Osteoblast (primary cell): ENCODE data around the gene NARS2. TPM values are rescaled to one million over a fixed set of nuclear protein-coding genes. Genes with fewer than 3 reads are reported as not detected.

Experiments used
- DNase-seq: peaks from one replicate; pipeline ENCODE4 v3.0.0; 2011; ENCODE audit warnings: low spot score, mixed read lengths; ENCODE audit not compliant: insufficient read length; ENCODE audit errors: missing footprints
- H2AFZ ChIP-seq: 2 replicates; pipeline ENCODE4 v1.6.0; 2011; ENCODE audit warnings: mild to moderate bottlenecking, low read length
- H3K27ac ChIP-seq: 2 replicates; pipeline ENCODE4 v1.5.1; 2011; ENCODE audit warnings: mild to moderate bottlenecking, low read depth, low read length, moderate library complexity
- H3K27me3 ChIP-seq: 2 replicates; pipeline ENCODE4 v1.6.0; 2012; ENCODE audit warnings: mild to moderate bottlenecking, control low read depth, inconsistent platforms, low read length, moderate library complexity; ENCODE audit not compliant: insufficient read depth
- H3K36me3 ChIP-seq: 2 replicates; pipeline ENCODE4 v1.5.1; 2011; ENCODE audit warnings: mild to moderate bottlenecking, low read length, control low read depth, moderate library complexity; ENCODE audit not compliant: insufficient read depth
- H3K4me1 ChIP-seq: 2 replicates; pipeline ENCODE4 v1.5.1; 2011; ENCODE audit warnings: mild to moderate bottlenecking, low read length, control low read depth, moderate library complexity; ENCODE audit not compliant: insufficient read depth
- H3K4me2 ChIP-seq: 2 replicates; pipeline ENCODE4 v1.6.0; 2011; ENCODE audit warnings: mild to moderate bottlenecking, low read length; ENCODE audit not compliant: insufficient read depth
- H3K4me3 ChIP-seq: fragments of 200-600 bp; sonication (generic); 3 replicates; pipeline ENCODE4 v1.5.1; 2012; ENCODE audit warnings: mild to moderate bottlenecking, low read length, inconsistent platforms; ENCODE audit not compliant: insufficient read depth
- H3K79me2 ChIP-seq: 2 replicates; pipeline ENCODE4 v1.6.0; 2012; ENCODE audit warnings: mild to moderate bottlenecking, low read length, control low read depth, inconsistent platforms; ENCODE audit not compliant: insufficient read depth
- H3K9me3 ChIP-seq: 2 replicates; pipeline ENCODE4 v1.5.1; 2011; ENCODE audit warnings: low read depth, low read length, control low read depth
- H4K20me1 ChIP-seq: 2 replicates; pipeline ENCODE4 v1.6.0; 2012; ENCODE audit warnings: mild to moderate bottlenecking, low read length, control low read depth; ENCODE audit not compliant: insufficient read depth
- total RNA-seq: library from RNA; depleted of rRNA; stranded (reverse); fragments of >200 nt; gene quantifications from 2 replicates; pipeline ENCODE4 v1.2.3, GENCODE V29; 2012
- TF ChIP-seq, protein P1 (sequence below): IDR thresholded peaks from 2 replicates; pipeline ENCODE4 v1.5.1; 2011; ENCODE audit warnings: mild to moderate bottlenecking, low read depth, low read length, moderate library complexity; ENCODE audit errors: extremely low read depth

NARS2 gene
- total RNA-seq, 1 donor = 19.5 TPM

DNA sequence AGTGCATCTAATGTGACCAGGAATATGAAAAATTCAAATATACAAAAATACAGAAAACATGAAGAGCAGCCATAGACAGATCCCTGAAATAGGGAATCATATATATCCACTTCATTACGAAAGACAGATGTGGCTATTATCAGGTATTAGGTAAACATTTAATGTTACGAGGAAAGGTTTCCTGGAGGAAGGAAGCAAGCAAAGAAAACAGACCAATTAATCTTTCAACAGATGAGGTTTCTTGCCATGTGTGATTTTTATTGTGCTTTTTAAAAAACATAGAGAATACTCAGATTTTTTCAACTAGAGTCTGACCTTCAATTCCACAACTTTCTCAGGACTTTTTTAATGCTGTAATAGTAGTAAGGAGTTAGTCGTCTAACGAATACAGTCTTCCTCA is 132.7 kb downstream of the NARS2 start:
- no peaks in the 10 kb centered on the region for H3K27me3 ChIP-seq
- H3K4me2 ChIP-seq = no peak overlapping the region
- peaks cover 5% of the 10 kb centered on the region for H3K36me3 ChIP-seq
- no peak overlapping the region for H3K4me3 ChIP-seq
- H3K4me1 ChIP-seq = no peaks in the 10 kb centered on the region
- H4K20me1 ChIP-seq = no peaks in the 10 kb centered on the region
- no peak for DNase-seq
- no peak overlapping the region for H2AFZ ChIP-seq
- H3K79me2 ChIP-seq = no peaks in the 10 kb centered on the region
- no peaks in the 10 kb centered on the region for H3K9me3 ChIP-seq
- TF ChIP-seq, protein P1, sequence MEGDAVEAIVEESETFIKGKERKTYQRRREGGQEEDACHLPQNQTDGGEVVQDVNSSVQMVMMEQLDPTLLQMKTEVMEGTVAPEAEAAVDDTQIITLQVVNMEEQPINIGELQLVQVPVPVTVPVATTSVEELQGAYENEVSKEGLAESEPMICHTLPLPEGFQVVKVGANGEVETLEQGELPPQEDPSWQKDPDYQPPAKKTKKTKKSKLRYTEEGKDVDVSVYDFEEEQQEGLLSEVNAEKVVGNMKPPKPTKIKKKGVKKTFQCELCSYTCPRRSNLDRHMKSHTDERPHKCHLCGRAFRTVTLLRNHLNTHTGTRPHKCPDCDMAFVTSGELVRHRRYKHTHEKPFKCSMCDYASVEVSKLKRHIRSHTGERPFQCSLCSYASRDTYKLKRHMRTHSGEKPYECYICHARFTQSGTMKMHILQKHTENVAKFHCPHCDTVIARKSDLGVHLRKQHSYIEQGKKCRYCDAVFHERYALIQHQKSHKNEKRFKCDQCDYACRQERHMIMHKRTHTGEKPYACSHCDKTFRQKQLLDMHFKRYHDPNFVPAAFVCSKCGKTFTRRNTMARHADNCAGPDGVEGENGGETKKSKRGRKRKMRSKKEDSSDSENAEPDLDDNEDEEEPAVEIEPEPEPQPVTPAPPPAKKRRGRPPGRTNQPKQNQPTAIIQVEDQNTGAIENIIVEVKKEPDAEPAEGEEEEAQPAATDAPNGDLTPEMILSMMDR = no peak
- H3K27ac ChIP-seq = no peak overlapping the region

DNA sequence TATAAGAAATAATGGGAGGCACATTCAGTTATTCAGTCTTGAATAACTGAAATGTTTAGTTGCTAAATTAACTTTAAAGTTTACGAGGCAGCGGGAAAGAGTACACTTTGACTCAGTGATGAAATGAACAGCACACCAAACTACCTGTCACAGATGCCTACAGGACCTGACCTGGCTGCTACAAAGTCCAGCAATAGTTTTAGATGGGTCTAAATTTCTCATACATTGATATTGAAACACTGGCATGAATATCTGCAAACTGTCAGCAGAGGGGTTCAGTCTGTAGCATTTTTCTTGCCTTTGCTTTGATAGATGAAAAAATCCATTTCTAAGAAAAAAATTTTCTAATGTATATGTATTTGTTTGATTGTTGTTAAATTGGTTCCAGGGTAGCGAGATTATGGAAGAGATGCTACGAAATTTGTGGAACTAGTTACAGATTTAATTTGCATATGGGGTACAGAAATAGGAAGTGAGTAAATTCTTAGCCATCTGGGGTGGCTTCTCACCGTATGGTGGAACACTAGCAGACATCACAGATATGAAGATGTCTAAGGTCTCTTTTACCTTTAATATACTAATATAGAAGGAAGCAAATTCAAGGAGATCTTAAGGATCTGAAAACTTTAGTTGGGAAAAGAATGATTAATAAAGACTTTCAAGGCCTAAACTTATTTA is 136.2 kb downstream of the NARS2 start:
- H3K79me2 ChIP-seq = no peaks in the 10 kb centered on the region
- DNase-seq = no peak
- no peak overlapping the region for H3K4me2 ChIP-seq
- no peak overlapping the region for H3K27ac ChIP-seq
- H3K4me1 ChIP-seq = no peaks in the 10 kb centered on the region
- H3K4me3 ChIP-seq = no peak overlapping the region
- no peaks in the 10 kb centered on the region for H3K27me3 ChIP-seq
- no peak overlapping the region for H2AFZ ChIP-seq
- H4K20me1 ChIP-seq = no peaks in the 10 kb centered on the region
- TF ChIP-seq, protein P1 = no peak
- peaks cover 3% of the 10 kb centered on the region for H3K36me3 ChIP-seq
- no peaks in the 10 kb centered on the region for H3K9me3 ChIP-seq

DNA sequence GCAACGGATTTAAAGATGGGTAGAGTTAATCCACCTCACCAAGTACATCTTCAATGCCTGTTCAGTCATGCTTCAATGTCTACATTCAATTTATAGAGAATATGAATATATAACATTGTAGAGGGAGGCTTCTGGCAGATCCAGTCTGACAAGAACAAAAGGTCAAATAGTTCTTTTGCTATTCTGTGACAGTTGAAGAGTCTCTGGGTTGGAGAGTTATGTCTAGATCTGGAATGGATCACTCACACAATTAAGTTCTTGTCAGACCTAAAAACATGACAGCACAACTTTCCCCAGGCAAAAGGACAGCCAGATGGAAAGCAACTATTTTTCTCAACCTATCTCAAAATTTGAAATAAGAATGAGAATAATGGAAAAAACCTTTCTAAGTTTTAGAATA is 141.7 kb downstream of the NARS2 start:
- no peaks in the 10 kb centered on the region for H4K20me1 ChIP-seq
- no peaks in the 10 kb centered on the region for H3K27me3 ChIP-seq
- peaks cover 3% of the 10 kb centered on the region for H3K4me1 ChIP-seq
- no peak overlapping the region for H2AFZ ChIP-seq
- H3K27ac ChIP-seq = no peak overlapping the region
- no peaks in the 10 kb centered on the region for H3K36me3 ChIP-seq
- TF ChIP-seq, protein P1 = no peak
- DNase-seq = no peak
- H3K79me2 ChIP-seq = no peaks in the 10 kb centered on the region
- no peak overlapping the region for H3K4me2 ChIP-seq
- H3K9me3 ChIP-seq = no peaks in the 10 kb centered on the region
- no peak overlapping the region for H3K4me3 ChIP-seq

DNA sequence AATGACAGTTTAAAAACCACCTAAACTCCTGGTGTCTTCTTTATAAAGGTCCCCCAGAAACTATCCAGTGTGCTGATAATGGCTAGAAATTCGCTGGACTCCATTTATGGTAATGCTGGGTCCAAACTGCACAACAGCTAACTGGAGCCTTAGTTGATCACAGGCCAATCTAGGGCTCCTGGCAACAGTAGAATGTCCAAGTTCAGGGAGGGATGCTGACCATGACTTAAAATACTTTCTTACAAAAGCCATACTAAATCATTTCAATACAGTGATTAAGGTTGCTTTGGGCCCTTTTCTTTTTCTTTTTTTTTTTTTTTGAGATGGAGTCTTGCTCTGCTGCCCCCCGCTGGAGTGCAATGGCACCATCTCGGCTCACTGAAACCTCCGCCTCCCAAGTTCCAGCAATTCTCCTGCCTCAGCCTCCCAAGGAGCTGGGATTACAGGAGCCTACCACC is 142.6 kb downstream of the NARS2 start:
- no peak overlapping the region for H3K4me2 ChIP-seq

More for the DNA sequence above, 142.6 kb downstream of the NARS2 start:
- Histone ChIP-seq H3K4me3 (no peak overlapping the region), H3K9me3 (no peaks in the 10 kb centered on the region), H3K27ac (no peak overlapping the region), H3K79me2 (no peaks in the 10 kb centered on the region), H3K4me1 (peaks cover 3% of the 10 kb centered on the region), H4K20me1 (no peaks in the 10 kb centered on the region), H2AFZ (peak overlapping the region; percentile 15), H3K27me3 (no peaks in the 10 kb centered on the region), H3K36me3 (no peaks in the 10 kb centered on the region)
- no peak for DNase-seq
- TF ChIP-seq, protein P1 = peak; percentile 65
